ENCODE results near the gene ZNF507. TPM values are rescaled to one million over a fixed set of nuclear protein-coding genes. Genes with fewer than 3 reads are reported as not detected.

The ZNF507 gene
- total and polyA plus RNA-seq, 2 of the 8 experiments (the other 6 are each of a cell fraction or from before 2014, with no cell fraction given), result 8.6 to 28.8 TPM

DNA sequence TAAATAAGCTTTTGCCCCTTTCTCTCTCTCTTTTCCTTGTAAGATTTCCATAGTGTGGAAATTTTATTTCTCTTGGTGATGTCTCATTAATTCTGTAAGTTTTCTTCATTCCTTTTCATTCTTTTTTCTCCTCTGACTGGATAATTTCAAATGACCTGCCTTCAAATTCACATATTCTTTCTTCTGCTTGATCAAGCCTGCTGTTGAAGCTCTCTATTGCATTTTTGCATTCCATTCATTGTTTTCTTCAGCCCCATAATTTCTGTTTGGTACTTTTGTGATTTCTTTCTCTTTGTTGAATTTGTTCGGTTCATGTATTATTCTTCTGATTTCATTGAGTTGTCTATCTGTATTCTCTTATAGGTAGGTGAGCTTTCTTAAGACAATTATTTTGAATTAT lies 42.2 kb upstream of the ZNF507 start:
- H4K91ac ChIP-seq (replicated peaks; ENCODE audit: insufficient read length, low read length), result no peak overlapping the region
- H4K5ac ChIP-seq (ENCODE audit: insufficient read length, low read depth, low read length), result no peak overlapping the region
- H3K36me3 ChIP-seq (ENCODE audit: control insufficient read depth in 2 of 4, insufficient read depth in 4 of 4, low read length in 3 of 4), result no peaks in the 10 kb centered on the region
- no peaks in the 10 kb centered on the region for H3K23me2 ChIP-seq (ENCODE audit: low read depth, low read length)
- no peak overlapping the region for H2BK20ac ChIP-seq (ENCODE audit: low read length)
- H3K79me1 ChIP-seq (ENCODE audit: low read depth, low read length), result no peaks in the 10 kb centered on the region
- H2BK12ac ChIP-seq (ENCODE audit: low read depth, low read length), result no peak overlapping the region
- no peak overlapping the region for H2BK5ac ChIP-seq (ENCODE audit: low read depth, low read length)
- H2AFZ ChIP-seq (ENCODE audit: low read length), result no peak overlapping the region
- no peak overlapping the region for H2AK5ac ChIP-seq (ENCODE audit: low read depth, low read length)
- no peak overlapping the region for H3K4me3 ChIP-seq (ENCODE audit: extremely low read depth in 1 of 4, insufficient read depth in 2 of 4, low read depth in 3 of 4, low read length in 4 of 4)
- ChIA-PET POLR2A (ENCODE audit: partially characterized antibody) (no interaction called here), CTCF (ENCODE audit: partially characterized antibody) (interaction anchor here (1.3 to 1.6 kb wide), 2 partner anchors 13 to 15 kb away, joined by 5 read pairs; no protein-coding TSS in a partner anchor)
- H3K27me3 ChIP-seq (replicated peaks in 1 of 4; ENCODE audit: control insufficient read depth in 3 of 4, extremely low read depth in 1 of 4, insufficient read depth in 3 of 4, low read length in 3 of 4), result no peaks in the 10 kb centered on the region
- H3K9ac ChIP-seq (replicated peaks in 1 of 4; ENCODE audit: extremely low read depth in 1 of 4, low read depth in 3 of 4, low read length in 3 of 4), result no peak overlapping the region
- DNase-seq (ENCODE audit: low read depth in 1 of 2, low spot score in 2 of 2) (no peak), FAIRE-seq (no peak)
- H3K4me1 ChIP-seq (replicated peaks in 1 of 4; ENCODE audit: control insufficient read depth in 3 of 4, insufficient read depth in 4 of 4, low read length in 3 of 4), result peaks cover 0 to 5% (median 3%) of the 10 kb centered on the region in 4 experiments; a peak in 3 of 7 replicates
- H3K79me2 ChIP-seq (ENCODE audit: control insufficient read depth in 1 of 2, insufficient read depth in 2 of 2, low read length in 2 of 2), result no peaks in the 10 kb centered on the region
- H4K20me1 ChIP-seq (replicated peaks in 1 of 2; ENCODE audit: control insufficient read depth in 1 of 2, insufficient read depth in 2 of 2, low read length in 2 of 2), result no peaks in the 10 kb centered on the region
- no peak overlapping the region for H3K14ac ChIP-seq (ENCODE audit: insufficient read length)
- no peak overlapping the region for H2BK120ac ChIP-seq (replicated peaks; ENCODE audit: low read depth, low read length)
- H3K18ac ChIP-seq (ENCODE audit: extremely low read depth, low read length), result no peak overlapping the region
- H3K9me3 ChIP-seq (ENCODE audit: insufficient read depth in 2 of 2, low read depth in 1 of 2, low read length in 1 of 2), result 0 out of 4 replicates have a peak, but pooled peaks cover 0 to 2% of the 10 kb centered on the region in 2 experiments
- H4K8ac ChIP-seq (ENCODE audit: extremely low read depth, insufficient read depth, low read length), result no peak overlapping the region
- no peak overlapping the region for H3K27ac ChIP-seq (ENCODE audit: low read depth, low read length)
- H3K4ac ChIP-seq (replicated peaks; ENCODE audit: insufficient read length, low read depth, low read length), result no peak overlapping the region
- WGBS, 2 experiments (ENCODE audit: extremely low coverage in 1 of 2, insufficient coverage in 1 of 2, insufficient read length in 1 of 2, insufficient replicate concordance in 2 of 2, low coverage in 1 of 2, low lambda C conversion rate in 2 of 2, missing lambda C conversion rate in 1 of 2), result 90% methylated on average over 1 of the region's 1 CpG; no CpG with 5 or more reads in 1 of the 2 experiments
- no peak overlapping the region for H3K56ac ChIP-seq (replicated peaks; ENCODE audit: insufficient read length, low read depth, low read length)
- H2BK15ac ChIP-seq (ENCODE audit: low read length), result no peak overlapping the region
- no peak overlapping the region for H3K4me2 ChIP-seq (ENCODE audit: insufficient read depth in 1 of 2, low read depth in 2 of 2, low read length in 2 of 2)
- no peak overlapping the region for H3K23ac ChIP-seq (ENCODE audit: insufficient read length)
- TF ChIP-seq JUN (IDR thresholded peaks at IDR 0.05; ENCODE audit: low read depth, low read length), result no peak
- TF ChIP-seq BACH1 (IDR thresholded peaks at IDR 0.05; ENCODE audit: low read length), result no peak
- TF ChIP-seq CEBPB (IDR thresholded peaks at IDR 0.05; ENCODE audit: low read depth, low read length), result no peak
- TF ChIP-seq, protein P1, sequence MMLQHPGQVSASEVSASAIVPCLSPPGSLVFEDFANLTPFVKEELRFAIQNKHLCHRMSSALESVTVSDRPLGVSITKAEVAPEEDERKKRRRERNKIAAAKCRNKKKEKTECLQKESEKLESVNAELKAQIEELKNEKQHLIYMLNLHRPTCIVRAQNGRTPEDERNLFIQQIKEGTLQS (IDR thresholded peaks at IDR 0.05; ENCODE audit: insufficient read depth, low read depth, low read length), result no peak
- TF ChIP-seq CREB1 (IDR thresholded peaks at IDR 0.05), result no peak
- no peak for TF ChIP-seq TAF1 (IDR thresholded peaks at IDR 0.05; ENCODE audit: low read depth, low read length)
- no peak for TF ChIP-seq NANOG (IDR thresholded peaks at IDR 0.05; ENCODE audit: insufficient read depth, low read depth, low read length, poor library complexity, severe bottlenecking)
- no peak for TF ChIP-seq SP1 (IDR thresholded peaks at IDR 0.05; ENCODE audit: low read depth, low read length)
- TF ChIP-seq EZH2 (IDR thresholded peaks at IDR 0.05; ENCODE audit: low read depth, low read length, severe bottlenecking), result no peak
- TF ChIP-seq FOSL1 (IDR thresholded peaks at IDR 0.05; ENCODE audit: insufficient read depth, low read depth, low read length), result no peak
- TF ChIP-seq HDAC2 (IDR thresholded peaks at IDR 0.05; ENCODE audit: borderline replicate concordance in 1 of 2, low read depth in 2 of 2, low read length in 2 of 2), result no peak
- TF ChIP-seq CHD2 (IDR thresholded peaks at IDR 0.05; ENCODE audit: low read length), result no peak
- no peak for TF ChIP-seq PHF8 (conservative IDR thresholded peaks at IDR 0.05; ENCODE audit: low read depth, low read length)
- TF ChIP-seq RXRA (IDR thresholded peaks at IDR 0.05; ENCODE audit: insufficient read depth, low read depth, low read length), result no peak
